B cell (primary cell): Measurements from ENCODE around the gene LRIG1. TPM values are rescaled to one million over a fixed set of nuclear protein-coding genes. Genes with fewer than 3 reads are reported as not detected.

ENCODE experiments used
- ATAC-seq: fragments of 200-7000 bp; cut with Tn5 transposase; one replicate; pipeline ENCODE4 v1.10.0; 2021; ENCODE audit warnings: low read depth, mild to moderate bottlenecking, moderate number of reproducible peaks, moderate library complexity
- CTCF ChIA-PET: fragments of 350-600 bp; sonication (Branson Sonifier 250); formaldehyde crosslinking; loops from one replicate; lab custom pipeline; 2021; ENCODE audit warnings: antibody characterized with exemption, inconsistent platforms; lab: Charles Lee
- POLR2A ChIA-PET: fragments of 350-600 bp; sonication (Branson Sonifier 250); formaldehyde crosslinking; loops from one replicate; lab custom pipeline; 2021; ENCODE audit warnings: antibody characterized with exemption; lab: Charles Lee
- DNase-seq: peaks from one replicate; pipeline ENCODE4 v3.0.0; 2013
- H2AFZ ChIP-seq: 2 replicates; pipeline ENCODE4 v1.6.1; 2012; ENCODE audit warnings: mild to moderate bottlenecking, low read depth, low read length; ENCODE audit not compliant: insufficient read depth, poor library complexity, severe bottlenecking
- H3K27ac ChIP-seq, 2 donors: 1 replicate in 1 of 2; 2 replicates in 1 of 2; pipeline ENCODE4 v1.5.1; 2012 to 2013; ENCODE audit warnings: low read length in 2 of 2, mild to moderate bottlenecking in 2 of 2, moderate library complexity in 1 of 2
- H3K27me3 ChIP-seq, 4 experiments: fragments of 200-600 bp in 1 of 4; sonication (generic) in 1 of 4; replicated peaks in 1 of 4; 1 replicate in 2 of 4; 2 replicates in 2 of 4; pipeline versions ENCODE4 v1.6.1 to v1.7.0; 2013 to 2016; ENCODE audit warnings: low read length in 3 of 4, mild to moderate bottlenecking in 2 of 4, mixed read lengths in 1 of 4, moderate library complexity in 1 of 4; ENCODE audit not compliant: insufficient read depth in 4 of 4, control insufficient read depth in 3 of 4; ENCODE audit errors: control extremely low read depth in 1 of 4
- H3K36me3 ChIP-seq, 2 experiments: replicated peaks in 1 of 2; 1 replicate in 1 of 2; 2 replicates in 1 of 2; pipeline versions ENCODE4 v1.6.1 to v1.7.1; 2013; ENCODE audit warnings: low read length in 1 of 2; ENCODE audit not compliant: insufficient read depth in 2 of 2, control insufficient read depth in 1 of 2; ENCODE audit errors: control extremely low read depth in 1 of 2, extremely low read depth in 1 of 2
- H3K4me1 ChIP-seq, 2 donors: fragments of 200-600 bp in 1 of 2; sonication (generic) in 1 of 2; 1 replicate in 1 of 2; 2 replicates in 1 of 2; pipeline versions ENCODE4 v1.5.1 to v1.6.1; 2013 to 2017; ENCODE audit warnings: low read length in 2 of 2; ENCODE audit not compliant: control insufficient read depth in 2 of 2, insufficient read depth in 2 of 2
- H3K4me2 ChIP-seq: replicated peaks from 2 replicates; pipeline ENCODE3; 2012; ENCODE audit warnings: mild to moderate bottlenecking, low read depth, low read length; ENCODE audit not compliant: poor library complexity, severe bottlenecking
- H3K4me3 ChIP-seq, 5 experiments: fragments of 200-600 bp in 1 of 5; sonication (generic) in 1 of 5; 1 replicate in 3 of 5; 2 replicates in 2 of 5; pipeline versions ENCODE4 v1.5.1 to v1.7.0; 2011 to 2016; ENCODE audit warnings: low read length in 4 of 5, mild to moderate bottlenecking in 4 of 5, low read depth in 2 of 5, control low read depth in 1 of 5, moderate library complexity in 1 of 5; ENCODE audit not compliant: insufficient read depth in 1 of 5; ENCODE audit errors: control extremely low read depth in 1 of 5, extremely low read depth in 1 of 5
- H3K79me2 ChIP-seq: fragments of 200-600 bp; sonication (generic); one replicate; pipeline ENCODE4 v1.6.0; 2016; ENCODE audit warnings: low read length; ENCODE audit not compliant: control insufficient read depth, insufficient read depth
- H3K9ac ChIP-seq: fragments of 200-600 bp; sonication (generic); 2 replicates; pipeline ENCODE4 v1.6.1; 2017; ENCODE audit warnings: mild to moderate bottlenecking, low read length, moderate library complexity
- H3K9me3 ChIP-seq, 3 donors: one replicate each; pipeline versions ENCODE4 v1.6.1 to v1.7.1; 2013; ENCODE audit warnings: low read length in 2 of 3; ENCODE audit not compliant: control insufficient read depth in 2 of 3, insufficient read depth in 1 of 3; ENCODE audit errors: control extremely low read depth in 1 of 3
- H4K20me1 ChIP-seq: 2 replicates; pipeline ENCODE4 v1.6.0; 2012; ENCODE audit warnings: mild to moderate bottlenecking, low read length; ENCODE audit not compliant: insufficient read depth, control insufficient read depth, poor library complexity, severe bottlenecking
- H3K27ac Mint-ChIP-seq: one replicate; pipeline ENCODE4 v1.8.0; 2021; ENCODE audit warnings: mixed read lengths
- H3K27me3 Mint-ChIP-seq: one replicate; pipeline ENCODE4 v1.8.0; 2021; ENCODE audit warnings: mixed read lengths
- H3K4me1 Mint-ChIP-seq: one replicate; pipeline ENCODE4 v1.8.0; 2021; ENCODE audit warnings: mixed read lengths
- H3K4me3 Mint-ChIP-seq: one replicate; pipeline ENCODE4 v1.8.0; 2021; ENCODE audit warnings: mixed read lengths
- H3K9me3 Mint-ChIP-seq: one replicate; pipeline ENCODE4 v1.8.0; 2022; ENCODE audit warnings: mixed read lengths; ENCODE audit not compliant: insufficient read depth
- CTCF ChIP-seq: fragments of 200-600 bp; IDR thresholded peaks from one replicate; pipeline ENCODE4 v1.8.0; 2022; ENCODE audit warnings: antibody characterized with exemption, mild to moderate bottlenecking
- EZH2 ChIP-seq: IDR thresholded peaks from 2 replicates; pipeline ENCODE4 v1.6.1; 2012; ENCODE audit warnings: borderline replicate concordance, low read depth, mild to moderate bottlenecking, moderate library complexity, low read length; ENCODE audit not compliant: insufficient read depth, poor library complexity, severe bottlenecking
- WGBS: methylation state at CpG from one replicate; pipeline ENCODE4 v1.1.5; 2013; ENCODE audit warnings: missing lambda C conversion rate; ENCODE audit not compliant: insufficient coverage; 5-methylcytosine and 5-hydroxymethylcytosine counted together
- intact Hi-C: fragments of 100-400 bp; cut with micrococcal nuclease; formaldehyde crosslinking; loops from one replicate; pipeline ENCODE4 v1.10.0; 2022
- polyA plus RNA-seq: library from polyadenylated mRNA; depleted of rRNA; stranded (reverse); fragments of >200 nt; gene quantifications from 2 replicates; pipeline ENCODE4 v1.2.3, GENCODE V29; 2012
- total RNA-seq, 2 donors: library from RNA; stranded (reverse); fragments of 120-200 nt in 1 of 2; gene quantifications; 1 replicate in 1 of 2; 2 replicates in 1 of 2; pipeline versions ENCODE4 v1.2.3 to v1.2.4, GENCODE V29; 2013 to 2022

The LRIG1 gene
- total and polyA plus RNA-seq, 2 donors (not counting 1 experiment from before 2014, with no cell fraction given) = 9.2 to 12.4 TPM

GRCh38 chr3:66457252-66457651 is 43.6 kb downstream of the LRIG1 start:
- no peak for TF ChIP-seq CTCF
- no peak for TF ChIP-seq EZH2
- H3K27me3 ChIP-seq = no peaks in the 10 kb centered on the region
- no peaks in the 10 kb centered on the region for H3K4me1 ChIP-seq
- Mint-ChIP-seq H3K4me3 (no peak overlapping the region), H3K27me3 (no peaks in the 10 kb centered on the region), H3K27ac (no peak overlapping the region), H3K9me3 (no peaks in the 10 kb centered on the region), H3K4me1 (peaks cover 2% of the 10 kb centered on the region)
- ChIA-PET CTCF (no interaction called here), POLR2A (no interaction called here)
- H3K27ac ChIP-seq = no peak overlapping the region
- no peak overlapping the region for H3K4me2 ChIP-seq
- H4K20me1 ChIP-seq = no peaks in the 10 kb centered on the region
- no peak for ATAC-seq
- no peaks in the 10 kb centered on the region for H3K79me2 ChIP-seq
- H2AFZ ChIP-seq = no peak overlapping the region
- H3K9me3 ChIP-seq = no peaks in the 10 kb centered on the region
- no peak overlapping the region for H3K9ac ChIP-seq
- H3K4me3 ChIP-seq = no peak overlapping the region
- no peaks in the 10 kb centered on the region for H3K36me3 ChIP-seq
- WGBS = 92% methylated on average over 2 of the region's 4 CpGs
- no peak for DNase-seq
- intact Hi-C loops = no loop called here

- H3K36me3 ChIP-seq = no peaks in the 10 kb centered on the region
- TF ChIP-seq CTCF (no peak), EZH2 (no peak)
- H3K27ac Mint-ChIP-seq = no peak overlapping the region
These were observed 44.1 kb downstream of the LRIG1 start for GRCh38 chr3:66456711-66457173.

More at GRCh38 chr3:66456711-66457173, 44.1 kb downstream of the LRIG1 start:
- Mint-ChIP-seq H3K27me3 (no peaks in the 10 kb centered on the region), H3K4me3 (no peak overlapping the region), H3K4me1 (peaks cover 2% of the 10 kb centered on the region), H3K9me3 (no peaks in the 10 kb centered on the region)
- DNase-seq = no peak
- no peaks in the 10 kb centered on the region for H3K9me3 ChIP-seq
- H2AFZ ChIP-seq = peak overlapping the region; percentile 2
- H4K20me1 ChIP-seq = no peaks in the 10 kb centered on the region
- ATAC-seq = peak; percentile 17
- no peaks in the 10 kb centered on the region for H3K27me3 ChIP-seq
- POLR2A ChIA-PET = no interaction called here
- no peak overlapping the region for H3K27ac ChIP-seq
- intact Hi-C loops = no loop called here
- no peak overlapping the region for H3K9ac ChIP-seq
- CTCF ChIA-PET = no interaction called here
- 22% methylated on average over 9 of the region's 10 CpGs for WGBS
- H3K4me3 ChIP-seq = no peak overlapping the region
- H3K79me2 ChIP-seq = no peaks in the 10 kb centered on the region
- H3K4me1 ChIP-seq = no peaks in the 10 kb centered on the region
- no peak overlapping the region for H3K4me2 ChIP-seq
